AG10803 (cell line): ENCODE measurements around the gene RAD54L.
A peak's percentile ranks its signal among the peaks of the same experiment; 100 is the strongest.
"Not testable (repeated sequence)": the region's sequence is repeated elsewhere in the genome, so short reads cannot be mapped to it uniquely, and the experiment has no call there.

Experiments
- DNase-seq: peaks from one replicate; pipeline ENCODE4 v3.0.0; 2010; ENCODE audit warnings: low read depth
- H3K4me3 ChIP-seq: 2 replicates; pipeline ENCODE4 v1.5.1; 2011; ENCODE audit warnings: mild to moderate bottlenecking, low read length, control low read depth
- TF ChIP-seq, protein P1 (sequence below): conservative IDR thresholded peaks from 2 replicates; pipeline ENCODE4 v1.5.1; 2011; ENCODE audit warnings: mild to moderate bottlenecking, low read length, control low read depth, inconsistent platforms

RAD54L gene

DNA sequence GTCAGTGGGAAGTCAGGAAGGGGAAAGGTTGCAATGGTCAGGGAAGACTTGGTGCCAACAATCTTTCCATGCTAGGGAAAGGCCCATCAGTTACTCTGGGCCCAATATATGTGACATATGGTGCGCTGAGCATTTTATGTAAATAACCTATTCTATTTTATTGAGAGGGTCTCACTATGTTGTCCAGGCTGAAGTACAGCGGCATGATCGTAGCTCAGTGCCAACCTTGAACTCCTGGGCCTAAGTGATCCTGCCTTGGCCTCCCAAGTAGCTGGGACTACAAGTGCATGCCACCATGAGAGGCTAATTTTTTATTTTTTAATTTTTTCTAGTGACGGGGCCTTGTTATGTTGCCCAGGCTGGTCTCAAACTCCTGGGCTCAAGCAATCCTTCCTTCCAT is 62.8 kb downstream of the RAD54L start:
- TF ChIP-seq, protein P1, sequence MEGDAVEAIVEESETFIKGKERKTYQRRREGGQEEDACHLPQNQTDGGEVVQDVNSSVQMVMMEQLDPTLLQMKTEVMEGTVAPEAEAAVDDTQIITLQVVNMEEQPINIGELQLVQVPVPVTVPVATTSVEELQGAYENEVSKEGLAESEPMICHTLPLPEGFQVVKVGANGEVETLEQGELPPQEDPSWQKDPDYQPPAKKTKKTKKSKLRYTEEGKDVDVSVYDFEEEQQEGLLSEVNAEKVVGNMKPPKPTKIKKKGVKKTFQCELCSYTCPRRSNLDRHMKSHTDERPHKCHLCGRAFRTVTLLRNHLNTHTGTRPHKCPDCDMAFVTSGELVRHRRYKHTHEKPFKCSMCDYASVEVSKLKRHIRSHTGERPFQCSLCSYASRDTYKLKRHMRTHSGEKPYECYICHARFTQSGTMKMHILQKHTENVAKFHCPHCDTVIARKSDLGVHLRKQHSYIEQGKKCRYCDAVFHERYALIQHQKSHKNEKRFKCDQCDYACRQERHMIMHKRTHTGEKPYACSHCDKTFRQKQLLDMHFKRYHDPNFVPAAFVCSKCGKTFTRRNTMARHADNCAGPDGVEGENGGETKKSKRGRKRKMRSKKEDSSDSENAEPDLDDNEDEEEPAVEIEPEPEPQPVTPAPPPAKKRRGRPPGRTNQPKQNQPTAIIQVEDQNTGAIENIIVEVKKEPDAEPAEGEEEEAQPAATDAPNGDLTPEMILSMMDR = no peak
- DNase-seq = no peak
- no peak overlapping the region for H3K4me3 ChIP-seq

DNA sequence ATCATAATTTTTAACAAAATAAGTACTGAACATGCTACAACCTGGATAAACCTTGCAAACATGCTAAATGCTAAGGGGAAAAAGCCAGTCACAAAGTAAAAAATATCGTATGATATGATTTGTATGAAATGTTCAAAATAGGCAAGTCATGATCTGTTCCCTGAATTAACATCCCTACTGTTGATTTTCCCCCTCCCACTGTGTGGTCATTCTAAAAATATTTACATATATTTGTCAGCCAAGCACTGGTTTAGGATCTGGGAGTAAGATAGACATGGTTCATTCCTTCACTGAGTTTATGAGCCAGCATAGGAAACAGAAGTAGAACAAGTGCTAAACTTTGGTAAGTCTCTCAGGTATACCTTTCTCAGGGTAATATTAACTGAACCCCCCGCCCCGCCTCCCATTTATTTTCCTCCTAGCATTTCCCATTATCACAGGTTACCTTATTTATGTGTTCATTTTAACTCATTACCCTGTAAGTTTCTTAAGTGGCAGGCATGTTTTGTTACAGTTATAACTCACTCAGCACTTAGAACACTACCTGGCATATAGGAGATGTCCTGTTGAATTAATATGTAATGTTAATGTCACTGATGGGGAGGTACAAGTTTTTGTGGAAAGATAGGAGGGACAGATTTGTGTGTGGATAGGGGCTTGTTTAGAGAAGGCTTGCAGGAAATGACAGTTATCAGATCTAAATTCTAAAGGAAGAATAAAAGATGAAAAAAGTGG is 68.3 kb downstream of the RAD54L start:
- H3K4me3 ChIP-seq = no peak overlapping the region
- TF ChIP-seq, protein P1 = no peak
- peak; percentile 25 for DNase-seq

DNA sequence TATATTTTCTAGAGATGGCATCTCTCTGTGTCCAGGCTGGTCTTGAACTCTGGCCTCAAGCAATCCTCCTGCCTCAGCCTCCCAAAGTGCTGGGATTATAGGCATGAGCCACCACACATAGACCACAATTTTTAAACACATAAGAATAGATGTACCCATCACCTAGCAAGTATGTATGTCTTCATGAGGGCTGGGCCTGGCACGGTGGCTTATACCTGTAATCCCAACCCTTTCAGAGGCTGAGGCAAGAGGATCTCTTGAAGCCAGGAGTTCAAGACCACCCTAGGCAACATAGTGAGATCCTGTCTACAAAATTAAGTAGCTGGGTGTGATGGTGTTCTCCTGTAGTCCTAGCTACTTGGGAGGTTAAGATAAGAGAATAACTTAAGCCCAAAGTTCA is 69.8 kb downstream of the RAD54L start:
- DNase-seq = no peak
- TF ChIP-seq, protein P1 = no peak
- H3K4me3 ChIP-seq = no peak overlapping the region

DNA sequence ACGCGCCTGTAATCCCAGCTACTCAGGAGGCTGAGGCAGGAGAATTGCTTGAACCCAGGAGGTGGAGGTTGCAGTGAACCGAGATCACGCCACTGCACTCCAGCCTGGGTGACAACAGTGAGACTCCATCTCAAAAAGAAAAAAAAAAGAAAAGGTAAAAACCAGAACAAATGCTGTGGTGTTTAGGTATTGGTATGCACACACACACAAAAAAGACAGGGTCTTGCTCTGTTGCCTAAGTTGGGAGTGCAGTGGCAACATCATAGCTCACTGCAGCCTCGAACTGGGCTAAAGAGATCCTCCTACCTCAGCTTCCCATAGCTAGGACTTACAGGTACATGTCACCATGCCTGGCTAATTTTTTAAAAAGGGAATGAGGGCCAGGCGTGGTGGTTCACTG is 71.7 kb downstream of the RAD54L start:
- not testable (repeated sequence) for H3K4me3 ChIP-seq, DNase-seq

DNA sequence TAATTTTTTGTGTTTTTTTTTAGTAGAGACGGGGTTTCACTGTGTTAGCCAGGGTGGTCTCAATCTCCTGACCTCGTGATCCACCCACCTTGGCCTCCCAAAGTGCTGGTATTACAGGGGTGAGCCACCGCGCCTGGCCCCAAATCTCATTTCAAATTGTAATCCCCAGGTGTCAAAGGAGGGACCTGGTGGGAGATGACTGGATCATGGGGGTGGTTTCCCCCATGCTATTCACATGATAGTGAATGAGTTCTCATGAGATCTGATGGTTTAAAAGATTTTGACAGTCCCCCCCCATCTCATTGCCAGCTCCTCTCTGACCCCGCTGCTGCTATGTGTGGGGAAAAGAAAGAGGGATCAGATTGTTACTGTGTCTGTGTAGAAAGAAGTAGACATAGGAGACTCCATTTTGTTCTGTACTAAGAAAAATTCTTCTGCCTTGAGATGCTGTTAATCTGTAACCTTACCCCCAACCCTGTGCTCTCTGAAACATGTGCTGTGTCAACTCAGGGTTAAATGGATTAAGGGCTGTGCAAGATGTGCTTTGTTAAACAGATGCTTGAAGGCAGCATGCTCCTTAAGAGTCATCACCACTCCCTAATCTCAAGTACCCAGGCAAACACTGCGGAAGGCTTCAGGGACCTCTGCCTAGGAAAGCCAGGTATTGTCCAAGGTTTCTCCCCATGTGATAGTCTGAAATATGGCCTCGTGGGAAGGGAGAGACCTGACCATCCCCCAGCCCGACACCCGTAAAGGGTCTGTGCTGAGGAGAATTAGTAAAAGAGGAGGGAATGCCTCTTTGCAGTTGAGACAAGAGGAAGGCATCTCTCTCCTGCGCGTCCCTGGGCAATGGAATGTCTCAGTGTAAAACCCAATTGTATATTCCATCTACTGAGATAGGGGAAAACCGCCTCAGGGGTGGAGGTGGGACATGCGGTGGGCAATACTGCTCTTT is 72.7 kb downstream of the RAD54L start:
- DNase-seq, H3K4me3 ChIP-seq: not testable (repeated sequence)

DNA sequence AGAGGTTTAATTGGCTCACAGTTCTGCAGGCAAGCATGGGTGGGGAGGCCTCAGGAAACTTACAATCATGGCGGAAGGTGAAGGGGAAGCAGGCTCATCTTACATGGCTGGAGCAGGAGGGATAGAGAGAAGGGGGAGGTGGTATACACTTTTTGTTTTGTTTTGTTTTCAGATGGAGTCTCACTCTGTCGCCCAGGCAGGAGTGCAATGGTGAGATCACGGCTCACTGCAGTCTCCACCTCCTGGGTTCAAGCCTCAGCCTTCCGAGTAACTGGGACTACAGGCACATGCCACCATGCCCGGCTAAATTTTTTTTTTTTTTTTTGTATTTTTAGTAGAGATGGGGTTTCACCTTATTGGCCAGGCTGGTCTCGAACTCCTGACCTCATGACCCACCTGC is 74.6 kb downstream of the RAD54L start:
- DNase-seq, H3K4me3 ChIP-seq: not testable (repeated sequence)

DNA sequence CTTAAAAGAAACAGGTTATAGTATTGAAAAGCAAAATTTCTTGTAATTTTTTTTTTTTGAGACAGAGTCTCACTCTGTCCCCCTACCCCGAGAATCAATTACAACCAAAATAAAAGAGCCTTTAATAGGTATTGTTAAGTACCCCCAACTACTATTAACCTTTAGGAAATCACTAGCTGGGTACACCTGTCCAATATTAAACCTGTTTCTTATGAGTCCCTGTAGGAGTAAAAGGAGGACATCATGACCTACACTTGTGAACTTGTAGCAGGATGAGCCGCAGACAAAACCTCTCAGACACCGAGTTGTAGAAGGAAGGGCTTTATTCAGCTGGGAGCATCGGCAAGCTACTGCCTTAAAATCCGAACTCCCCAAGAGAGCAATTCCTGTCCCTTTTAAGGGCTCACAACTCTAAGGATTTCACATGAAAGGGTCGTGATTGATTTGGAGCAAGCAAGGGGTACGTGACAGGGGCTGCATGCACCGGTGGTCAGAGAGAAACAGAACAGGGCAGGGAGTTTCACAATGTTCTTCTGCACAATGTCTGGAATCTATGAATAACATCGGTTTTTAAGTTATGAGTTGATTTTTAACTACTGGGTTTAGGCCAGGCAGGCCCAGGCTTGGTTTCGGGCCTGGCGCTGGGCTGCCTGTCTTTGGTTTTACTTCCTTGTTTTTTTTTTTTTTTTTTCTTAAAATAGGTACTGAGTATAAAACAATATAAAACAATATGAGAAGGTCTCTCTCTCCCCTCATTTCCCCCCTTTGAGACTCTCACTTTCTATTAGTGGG is 77.9 kb downstream of the RAD54L start:
- DNase-seq, H3K4me3 ChIP-seq: not testable (repeated sequence)
